Endometrial microvascular endothelial cells (primary cell): ENCODE results near the gene ARRDC2. TPM values are rescaled to one million over a fixed set of nuclear protein-coding genes. Genes with fewer than 3 reads are reported as not detected.
"Not testable (repeated sequence)": the region's sequence is repeated elsewhere in the genome, so short reads cannot be mapped to it uniquely, and the experiment has no call there.

Source experiments
- in situ Hi-C: cut with HindIII; loops from 2 replicates; pipeline ENCODE4 v1.10.0; 2017; ENCODE audit warnings: low sequenced_read_pairs, low pct_unique_long_range_greater_than_20kb; ENCODE audit errors: inconsistent ontology term
- total RNA-seq: library from RNA; depleted of rRNA; stranded (reverse); fragments of >200 nt; gene quantifications from one replicate; pipeline ENCODE4 v1.2.3, GENCODE V29; 2015; ENCODE audit errors: inconsistent ontology term

Gene ARRDC2
- total RNA-seq, 1 donor from 2014 or later, result 26.1 TPM

GRCh38 chr19:17986569-17986968 lies 21.4 kb upstream of the ARRDC2 start:
- in situ Hi-C loops, result not testable (repeated sequence)

- in situ Hi-C loops, result no loop called here
These were observed 19.8 kb upstream of the ARRDC2 start for GRCh38 chr19:17988161-17988560.

DNA sequence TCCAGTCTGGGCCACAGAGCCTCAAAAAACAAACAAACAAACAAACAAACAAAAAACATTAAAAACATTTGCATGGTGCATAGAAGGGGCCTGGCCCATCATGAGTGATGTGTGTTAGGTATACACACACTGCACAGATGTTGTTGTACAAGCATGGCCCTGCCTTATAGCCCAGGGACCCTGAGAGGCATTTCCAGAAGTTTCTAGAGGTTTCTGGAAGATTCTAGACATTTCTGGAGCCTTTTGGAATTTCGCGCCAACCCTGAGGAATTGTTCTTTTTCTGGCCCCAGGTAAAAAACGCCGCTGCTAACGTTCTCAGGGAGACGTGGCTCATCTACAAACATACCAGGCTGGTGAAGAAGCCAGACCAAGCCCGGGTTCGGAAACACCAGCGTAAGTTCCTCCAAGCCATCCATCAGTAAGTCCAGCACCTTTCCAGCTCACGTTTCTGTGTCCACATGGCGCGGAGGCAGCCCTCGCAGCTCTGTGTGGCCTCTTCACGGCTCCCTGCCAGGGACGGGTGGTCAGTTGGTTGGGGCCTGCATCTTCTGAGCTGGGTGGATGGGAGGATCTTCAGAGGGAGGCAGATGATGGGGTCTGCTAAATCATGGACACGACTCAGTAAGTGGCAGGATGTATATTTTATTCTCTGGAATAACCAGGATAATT lies 18.4 kb upstream of the ARRDC2 start:
- in situ Hi-C loops, result no loop called here

- in situ Hi-C loops, result no loop called here
These were observed 14.7 kb upstream of the ARRDC2 start for GRCh38 chr19:17993076-17993813.

- in situ Hi-C loops, result no loop called here
These were observed 11.1 kb upstream of the ARRDC2 start for GRCh38 chr19:17996826-17997316.

DNA sequence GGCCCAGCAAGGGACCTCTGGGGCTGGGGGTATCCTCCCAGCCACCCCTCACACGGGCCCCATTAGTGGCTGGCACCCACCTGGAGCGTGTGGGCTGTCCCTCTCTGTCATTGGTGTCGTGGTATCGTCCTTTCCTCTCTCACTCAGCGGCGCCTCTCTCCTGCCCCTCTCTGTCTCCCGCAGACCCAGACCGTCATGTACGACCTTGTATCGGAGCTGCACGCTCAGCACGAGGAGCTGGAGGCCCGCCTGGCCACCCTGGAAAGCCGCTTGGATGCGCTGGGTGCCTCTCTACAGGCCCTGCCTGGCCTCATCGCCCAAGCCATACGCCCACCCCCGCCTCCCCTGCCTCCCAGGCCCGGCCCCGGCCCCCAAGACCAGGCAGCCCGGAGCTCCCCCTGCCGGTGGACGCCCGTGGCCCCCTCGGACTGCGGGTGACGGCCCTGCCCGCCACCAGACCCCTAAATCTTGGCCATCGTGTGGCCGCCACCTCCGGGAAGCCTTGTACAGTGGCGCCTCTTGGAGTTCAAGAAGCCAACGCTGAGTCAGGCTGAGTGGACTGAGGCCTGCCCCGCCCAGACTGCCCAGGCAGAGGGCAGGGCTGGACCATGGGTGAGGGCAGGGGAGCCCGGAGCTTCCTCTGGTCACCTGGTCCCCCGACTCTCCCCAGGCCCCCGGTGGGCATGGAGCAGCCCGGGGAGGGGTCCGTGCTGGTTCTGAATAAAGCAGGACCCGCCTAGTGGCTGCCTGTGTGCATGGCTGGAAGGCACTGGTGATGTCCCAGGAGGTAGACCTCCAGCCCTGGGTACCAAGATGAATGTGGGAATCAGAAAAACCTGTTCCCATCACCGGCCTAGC lies 9.8 kb upstream of the ARRDC2 start:
- in situ Hi-C loops, result no loop called here

DNA sequence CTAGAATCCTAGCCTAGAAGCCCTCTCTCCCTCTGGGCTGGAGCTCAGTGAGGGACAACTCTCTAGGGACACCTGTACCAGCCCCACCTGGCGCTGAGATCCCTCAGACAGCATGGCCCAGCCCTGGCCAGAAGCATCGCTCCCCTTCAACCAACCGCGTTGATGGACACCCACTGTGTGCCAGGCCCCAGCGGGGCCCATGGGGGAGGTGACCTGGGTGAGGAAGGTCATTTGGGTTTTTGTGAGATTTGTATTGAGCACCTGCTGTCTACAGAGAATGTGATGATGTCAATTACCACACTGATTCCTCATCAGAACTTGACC lies 9.2 kb upstream of the ARRDC2 start:
- in situ Hi-C loops, result no loop called here

DNA sequence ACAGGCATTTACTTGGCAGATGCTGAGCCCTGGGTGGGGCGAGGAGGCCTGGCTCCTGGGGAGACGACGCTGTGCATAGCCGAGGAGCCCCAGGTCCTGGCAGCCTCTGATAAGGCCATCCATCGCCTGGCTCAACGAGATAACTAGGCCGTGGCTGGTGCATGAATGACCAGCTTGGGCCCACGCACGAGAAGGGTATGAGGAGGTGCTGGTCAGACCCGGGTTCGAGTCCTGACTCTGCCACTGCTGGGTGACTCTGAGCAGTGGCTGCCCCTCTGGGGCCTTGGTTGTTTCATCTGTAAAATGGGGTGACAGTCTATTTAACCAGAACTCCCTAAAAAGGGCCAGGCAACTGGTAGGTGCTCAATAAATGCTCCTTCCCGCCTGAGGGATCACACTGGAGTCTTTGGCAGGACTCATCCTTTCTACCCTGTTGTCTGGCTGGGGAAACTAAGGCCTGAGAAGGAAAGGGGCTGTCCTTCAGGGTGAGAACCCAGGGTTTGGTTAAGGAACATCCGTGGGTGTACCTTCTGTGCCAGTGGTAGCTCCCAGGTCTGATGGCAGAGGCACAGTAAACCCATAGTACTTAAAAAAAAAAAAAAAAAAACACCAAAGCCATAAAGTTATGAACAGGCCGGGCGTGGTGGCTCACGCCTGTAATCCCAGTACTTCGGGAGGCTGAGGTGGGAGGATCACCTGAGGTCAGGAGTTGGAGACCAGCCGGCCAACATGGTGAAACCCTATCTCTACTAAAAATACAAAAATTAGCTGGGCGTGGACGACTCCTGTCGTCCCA lies 8.1 kb upstream of the ARRDC2 start:
- in situ Hi-C loops, result no loop called here

- in situ Hi-C loops, result no loop called here
These were observed 7.5 kb upstream of the ARRDC2 start for GRCh38 chr19:18000480-18000914.

DNA sequence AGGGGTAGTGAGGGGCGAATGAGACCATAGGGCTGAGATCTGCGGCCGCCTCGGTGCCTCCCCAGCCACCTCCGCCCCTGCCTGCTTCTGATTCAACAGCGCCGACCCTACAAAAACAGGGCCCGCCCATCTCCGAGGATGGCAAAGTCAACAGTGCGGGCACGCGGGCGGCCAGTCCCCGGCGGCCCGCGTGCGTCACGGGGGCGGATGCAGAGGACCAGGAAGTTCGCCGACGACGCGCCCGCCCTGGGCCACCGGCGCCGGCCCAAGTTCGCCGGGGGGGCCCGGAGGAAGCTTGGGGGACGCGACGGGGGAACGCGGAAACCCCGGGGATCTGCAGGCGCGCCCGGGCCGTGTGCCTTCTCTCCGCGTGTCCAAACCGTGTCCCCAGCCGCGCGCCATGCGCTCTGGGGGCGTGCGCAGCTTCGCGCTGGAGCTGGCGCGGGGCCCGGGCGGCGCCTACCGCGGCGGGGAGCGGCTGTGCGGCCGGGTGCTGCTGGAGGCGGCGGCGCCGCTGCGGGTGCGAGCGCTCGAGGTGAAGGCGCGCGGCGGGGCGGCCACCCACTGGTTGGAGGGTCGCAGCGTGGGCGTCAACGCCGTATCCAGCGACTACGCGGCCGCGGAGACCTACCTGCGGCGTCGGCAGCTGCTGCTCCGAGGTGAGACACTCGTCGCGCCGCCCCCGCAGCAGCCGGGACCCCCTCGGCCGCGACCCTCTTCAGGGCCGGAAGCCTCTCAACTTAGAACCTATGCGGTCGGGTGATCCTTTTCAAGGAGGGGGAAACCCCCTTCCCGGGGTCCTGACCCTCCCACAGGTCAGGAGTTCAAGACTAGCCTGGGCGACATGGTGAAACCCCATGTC lies 6.8 kb upstream of the ARRDC2 start:
- in situ Hi-C loops, result no loop called here

DNA sequence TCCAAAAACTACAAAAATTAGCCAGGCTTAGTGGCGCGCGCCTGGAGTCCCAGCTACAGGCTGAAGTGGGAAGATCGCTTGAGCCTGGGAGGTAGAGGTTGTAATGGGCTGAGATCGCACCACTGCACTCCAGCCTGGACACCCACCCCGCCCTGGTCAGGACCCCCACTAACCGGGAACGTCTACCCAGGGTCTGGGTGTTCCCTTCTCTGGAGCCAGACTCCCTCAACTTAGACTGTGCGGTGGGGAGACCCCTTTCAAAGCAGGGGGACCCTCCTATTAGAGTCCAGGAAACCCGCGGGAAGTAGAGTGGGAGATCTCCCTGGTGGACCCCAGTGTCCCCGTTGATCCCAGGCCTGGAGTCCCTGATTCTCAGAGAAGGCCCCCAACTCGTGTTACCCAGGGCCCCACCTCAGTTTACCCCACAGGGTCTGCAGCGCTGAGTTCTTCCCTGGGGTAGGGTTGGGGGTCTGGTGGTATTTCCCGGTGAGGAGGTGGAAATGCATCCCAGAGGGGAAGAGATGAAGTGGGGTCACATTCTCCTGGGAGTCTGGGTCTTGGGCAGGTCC lies 6.1 kb upstream of the ARRDC2 start:
- in situ Hi-C loops, result no loop called here

DNA sequence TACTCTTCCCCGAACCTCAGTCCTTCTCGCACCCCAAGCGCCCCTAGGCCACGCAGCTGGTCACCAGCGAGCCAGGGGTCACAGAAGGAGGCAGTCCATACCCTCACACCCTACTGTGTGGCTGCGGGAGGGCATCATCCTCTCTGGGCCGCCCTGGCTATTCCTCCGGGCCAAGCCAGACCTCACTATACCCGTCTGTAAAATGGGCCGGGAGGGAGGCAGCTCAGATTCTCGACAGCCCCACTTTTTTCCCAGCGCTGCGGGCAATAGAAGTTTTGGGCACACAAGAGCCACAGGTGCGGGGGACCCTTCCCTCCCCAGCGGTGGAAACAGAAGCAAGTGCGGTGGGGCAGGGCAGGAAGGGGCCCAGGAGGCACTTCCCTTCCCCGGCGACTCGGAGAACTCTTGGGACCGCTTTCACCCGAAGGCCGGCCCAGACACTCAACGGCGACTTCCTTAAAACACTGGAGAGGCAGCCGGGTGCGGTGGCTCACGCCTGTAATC lies 5.6 kb upstream of the ARRDC2 start:
- in situ Hi-C loops, result no loop called here

DNA sequence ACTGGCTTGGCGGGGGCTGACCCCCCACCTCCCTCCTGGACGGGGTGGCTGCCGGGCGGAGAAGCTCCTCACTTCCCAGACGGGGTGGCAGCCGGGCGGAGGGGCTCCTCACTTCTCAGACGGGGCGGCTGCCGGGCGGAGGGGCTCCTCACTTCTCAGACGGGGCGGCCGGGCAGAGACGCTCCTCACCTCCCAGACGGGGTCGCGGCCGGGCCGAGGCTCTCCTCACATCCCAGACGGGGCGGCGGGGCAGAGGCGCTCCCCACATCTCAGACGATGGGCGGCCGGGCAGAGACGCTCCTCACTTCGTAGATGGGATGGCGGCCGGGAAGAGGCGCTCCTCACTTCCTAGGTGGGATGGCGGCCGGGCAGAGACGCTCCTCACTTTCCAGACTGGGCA lies 2.2 kb upstream of the ARRDC2 start:
- in situ Hi-C loops, result not testable (repeated sequence)

- in situ Hi-C loops, result no loop called here
These were observed 690 bp upstream of the ARRDC2 start for GRCh38 chr19:18007044-18007916.

DNA sequence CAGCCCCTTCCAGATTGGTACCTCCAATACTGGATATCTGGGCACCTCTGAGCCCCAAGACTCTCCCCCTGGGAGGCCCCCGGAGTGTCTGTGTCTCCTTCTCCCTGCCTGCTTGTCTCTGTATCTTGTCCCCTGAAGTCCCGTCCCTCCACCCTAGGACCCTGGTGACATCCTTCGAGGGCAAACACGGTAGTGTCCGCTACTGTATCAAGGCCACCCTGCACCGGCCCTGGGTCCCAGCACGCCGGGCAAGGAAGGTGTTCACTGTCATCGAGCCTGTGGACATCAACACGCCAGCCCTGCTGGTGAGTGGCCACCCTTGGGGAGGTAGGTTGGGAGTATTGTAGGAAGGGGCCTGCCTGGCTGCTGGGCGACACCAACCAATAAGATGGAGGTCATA lies 844 bp downstream of the ARRDC2 start:
- in situ Hi-C loops, result no loop called here

GRCh38 chr19:18009412-18010066 lies 1.6 kb downstream of the ARRDC2 start:
- in situ Hi-C loops, result no loop called here
